ENCODE measurements around the gene TMEM30A. TPM values are rescaled to one million over a fixed set of nuclear protein-coding genes. Genes with fewer than 3 reads are reported as not detected.

The TMEM30A gene
- total and polyA plus RNA-seq, 2 donors (not counting 3 experiments of a cell fraction or from before 2014, with no cell fraction given), result 42.2 to 197 TPM

GRCh38 chr6:75222261-75222660 lies 62.3 kb downstream of the TMEM30A start:
- H3K9ac ChIP-seq (replicated peaks; ENCODE audit: extremely low read depth, insufficient read depth, low read length), result no peak overlapping the region
- no peaks in the 10 kb centered on the region for H3K9me1 ChIP-seq (replicated peaks; ENCODE audit: control insufficient read depth, extremely low read depth, insufficient read depth, low read length)
- ChIA-PET CTCF (no interaction called here), POLR2A (no interaction called here)
- no peaks in the 10 kb centered on the region for H4K20me1 ChIP-seq (replicated peaks; ENCODE audit: control insufficient read depth, extremely low read depth, insufficient read depth, low read length)
- BruUV-seq (replicated peaks), result no TSS peak
- H3K9me3 ChIP-seq (replicated peaks; ENCODE audit: control insufficient read depth, insufficient read depth, low read length), result no peaks in the 10 kb centered on the region
- no peak overlapping the region for H3K4me2 ChIP-seq (ENCODE audit: insufficient read depth, low read length)
- H3K27me3 ChIP-seq (ENCODE audit: control insufficient read depth in 2 of 2, insufficient read depth in 2 of 2, low read length in 2 of 2), result peaks cover 4 to 10% of the 10 kb centered on the region in 2 experiments
- H3K36me3 ChIP-seq (ENCODE audit: control insufficient read depth in 2 of 2, extremely low read depth in 1 of 2, insufficient read depth in 2 of 2, low read length in 2 of 2), result no peaks in the 10 kb centered on the region
- H3K4me3 ChIP-seq (replicated peaks in 1 of 3; ENCODE audit: insufficient read depth in 1 of 3, low read depth in 1 of 3, low read length in 3 of 3), result no peak overlapping the region
- H3K79me2 ChIP-seq (ENCODE audit: control insufficient read depth, insufficient read depth, low read length), result no peaks in the 10 kb centered on the region
- DNase-seq (ENCODE audit: low read depth, low spot score) (no peak), FAIRE-seq (no peak)
- H3K27ac ChIP-seq (ENCODE audit: insufficient read depth, low read depth, low read length), result no peak overlapping the region
- H3K4me1 ChIP-seq (ENCODE audit: control insufficient read depth, extremely low read depth, insufficient read depth, low read length), result peaks cover 8% of the 10 kb centered on the region
- no peak overlapping the region for H2AFZ ChIP-seq (ENCODE audit: low read depth, low read length)
- intact Hi-C loops (cut with micrococcal nuclease) (no loop called here), dilution Hi-C loops (cut with MboI; ENCODE audit: extremely low pct_ligation_motif_present, low sequenced_read_pairs) (no loop called here)
- no peak for TF ChIP-seq EZH2 (IDR thresholded peaks at IDR 0.05; ENCODE audit: borderline replicate concordance, low read depth, low read length, severe bottlenecking)

- TF ChIP-seq MYC (IDR thresholded peaks at IDR 0.05; ENCODE audit: low read depth, low read length), result no peak
- no peak for TF ChIP-seq MAX (IDR thresholded peaks at IDR 0.05; ENCODE audit: insufficient read depth, insufficient read length)
- no peak for TF ChIP-seq EZH2 (IDR thresholded peaks at IDR 0.05; ENCODE audit: borderline replicate concordance, low read depth, low read length, severe bottlenecking)
- no peak for TF ChIP-seq POLR2AphosphoS5 (IDR thresholded peaks at IDR 0.05; ENCODE audit: insufficient read depth, low read depth, low read length)
- no peak for TF ChIP-seq GATA2 (IDR thresholded peaks at IDR 0.05; ENCODE audit: insufficient read depth, insufficient read length, low read depth, low read length)
- no peak for TF ChIP-seq JUN (IDR thresholded peaks at IDR 0.05; ENCODE audit: borderline replicate concordance, insufficient read depth, insufficient read length, low read depth)
- TF ChIP-seq POLR2A (IDR thresholded peaks at IDR 0.05; ENCODE audit: low read depth, low read length), result no peak
- TF ChIP-seq FOS (IDR thresholded peaks at IDR 0.05; ENCODE audit: borderline replicate concordance, insufficient read depth, low read length), result no peak
- no peak for TF ChIP-seq CTCF (IDR thresholded peaks at IDR 0.05; ENCODE audit: extremely low read depth in 1 of 2, insufficient read depth in 1 of 2, low read depth in 1 of 2, low read length in 2 of 2)
- dilution Hi-C loops (cut with MboI; ENCODE audit: extremely low pct_ligation_motif_present, low sequenced_read_pairs) (no loop called here), intact Hi-C loops (cut with micrococcal nuclease) (no loop called here)
- H3K4me1 ChIP-seq (ENCODE audit: control insufficient read depth, extremely low read depth, insufficient read depth, low read length), result peaks cover 5% of the 10 kb centered on the region
- H3K4me2 ChIP-seq (ENCODE audit: insufficient read depth, low read length), result no peak overlapping the region
- H3K79me2 ChIP-seq (ENCODE audit: control insufficient read depth, insufficient read depth, low read length), result no peaks in the 10 kb centered on the region
- H3K27ac ChIP-seq (ENCODE audit: insufficient read depth, low read depth, low read length), result no peak overlapping the region
- CTCF ChIA-PET, result interaction anchor here (1.5 to 2.3 kb wide), 3 partner anchors 9 to 1482 kb away, joined by 5 to 41 read pairs (median 5); no protein-coding TSS in a partner anchor
- DNase-seq (ENCODE audit: low read depth, low spot score) (no peak), FAIRE-seq (no peak)
- no peak overlapping the region for H3K4me3 ChIP-seq (replicated peaks in 1 of 3; ENCODE audit: insufficient read depth in 1 of 3, low read depth in 1 of 3, low read length in 3 of 3)
- H3K9ac ChIP-seq (replicated peaks; ENCODE audit: extremely low read depth, insufficient read depth, low read length), result no peak overlapping the region
- peaks cover 4 to 10% of the 10 kb centered on the region in 2 experiments for H3K27me3 ChIP-seq (ENCODE audit: control insufficient read depth in 2 of 2, insufficient read depth in 2 of 2, low read length in 2 of 2)
- H4K20me1 ChIP-seq (replicated peaks; ENCODE audit: control insufficient read depth, extremely low read depth, insufficient read depth, low read length), result no peaks in the 10 kb centered on the region
- no TSS peak for BruUV-seq (replicated peaks)
- no peaks in the 10 kb centered on the region for H3K9me1 ChIP-seq (replicated peaks; ENCODE audit: control insufficient read depth, extremely low read depth, insufficient read depth, low read length)
- no peaks in the 10 kb centered on the region for H3K9me3 ChIP-seq (replicated peaks; ENCODE audit: control insufficient read depth, insufficient read depth, low read length)
- no peaks in the 10 kb centered on the region for H3K36me3 ChIP-seq (ENCODE audit: control insufficient read depth in 2 of 2, extremely low read depth in 1 of 2, insufficient read depth in 2 of 2, low read length in 2 of 2)
- no peak overlapping the region for H2AFZ ChIP-seq (ENCODE audit: low read depth, low read length)
- POLR2A ChIA-PET, result no interaction called here
Observed at GRCh38 chr6:75221116-75221515, 63.5 kb downstream of the TMEM30A start.

Data from endothelial cell of umbilical vein (primary cell).